C4-2B (cell line): ENCODE measurements around the gene ERICH2.

Experiments used
- ZFX ChIP-seq: fragments of 450-650 bp; IDR thresholded peaks from 2 replicates; pipeline ENCODE4 v1.6.1; 2017
- TF ChIP-seq, protein P1 (sequence below): fragments of 450-650 bp; conservative IDR thresholded peaks from 2 replicates; pipeline ENCODE4 v1.5.1; 2017; ENCODE audit warnings: mild to moderate bottlenecking

DNA sequence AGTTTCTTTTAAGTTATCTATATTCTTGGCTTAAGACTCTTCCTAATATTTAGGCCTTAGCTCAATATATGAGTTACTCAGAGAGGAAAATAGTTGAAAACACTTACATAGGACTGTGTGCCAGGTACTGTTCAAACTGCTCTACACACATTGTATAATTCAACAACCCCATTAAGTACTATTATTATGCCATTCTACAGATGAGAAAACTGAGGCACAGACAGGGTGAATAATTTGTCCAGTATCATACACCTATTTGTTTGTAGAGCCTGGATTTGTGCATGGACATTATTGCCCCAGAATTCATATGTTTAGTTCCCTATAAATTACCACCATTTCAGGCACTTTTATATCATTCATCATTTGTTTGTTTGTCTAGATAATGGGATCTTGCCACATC lies 28.8 kb downstream of the ERICH2 start:
- TF ChIP-seq, protein P1, sequence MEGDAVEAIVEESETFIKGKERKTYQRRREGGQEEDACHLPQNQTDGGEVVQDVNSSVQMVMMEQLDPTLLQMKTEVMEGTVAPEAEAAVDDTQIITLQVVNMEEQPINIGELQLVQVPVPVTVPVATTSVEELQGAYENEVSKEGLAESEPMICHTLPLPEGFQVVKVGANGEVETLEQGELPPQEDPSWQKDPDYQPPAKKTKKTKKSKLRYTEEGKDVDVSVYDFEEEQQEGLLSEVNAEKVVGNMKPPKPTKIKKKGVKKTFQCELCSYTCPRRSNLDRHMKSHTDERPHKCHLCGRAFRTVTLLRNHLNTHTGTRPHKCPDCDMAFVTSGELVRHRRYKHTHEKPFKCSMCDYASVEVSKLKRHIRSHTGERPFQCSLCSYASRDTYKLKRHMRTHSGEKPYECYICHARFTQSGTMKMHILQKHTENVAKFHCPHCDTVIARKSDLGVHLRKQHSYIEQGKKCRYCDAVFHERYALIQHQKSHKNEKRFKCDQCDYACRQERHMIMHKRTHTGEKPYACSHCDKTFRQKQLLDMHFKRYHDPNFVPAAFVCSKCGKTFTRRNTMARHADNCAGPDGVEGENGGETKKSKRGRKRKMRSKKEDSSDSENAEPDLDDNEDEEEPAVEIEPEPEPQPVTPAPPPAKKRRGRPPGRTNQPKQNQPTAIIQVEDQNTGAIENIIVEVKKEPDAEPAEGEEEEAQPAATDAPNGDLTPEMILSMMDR = no peak
- no peak for TF ChIP-seq ZFX
